Endothelial cell of umbilical vein (primary cell): Measurements from ENCODE around the gene POLR1C. TPM values are rescaled to one million over a fixed set of nuclear protein-coding genes. Genes with fewer than 3 reads are reported as not detected.

ENCODE experiments used
- BruUV-seq: library from RNA; stranded (reverse); fragments of 400-500 nt; replicated peaks from 2 replicates; lab custom pipeline; 2021; lab: Mats Ljungman, UMichigan
- CTCF ChIA-PET: fragments of 300-600, 350-600 bp; sonication (Branson Sonifier 250); formaldehyde crosslinking; loops from one replicate; lab custom pipeline; 2021; ENCODE audit warnings: antibody characterized with exemption, inconsistent platforms; lab: Charles Lee
- POLR2A ChIA-PET: fragments of 300-600, 350-600 bp; sonication (Branson Sonifier 250); formaldehyde crosslinking; loops from one replicate; lab custom pipeline; 2021; ENCODE audit warnings: antibody characterized with exemption, inconsistent platforms; lab: Charles Lee
- DNase-seq: peaks from one replicate; pipeline ENCODE4 v3.0.0-alpha.2; 2011; ENCODE audit warnings: low read depth, low spot score
- FAIRE-seq: peaks from 2 replicates; lab custom pipeline; 2011; peaks lifted over from hg19 to GRCh38; lab: Jason Lieb, UNC
- H2AFZ ChIP-seq: 2 replicates; pipeline ENCODE4 v1.6.0; 2012; ENCODE audit warnings: low read depth, low read length, control low read depth, inconsistent platforms
- H3K27ac ChIP-seq: 2 replicates; pipeline ENCODE4 v1.5.1; 2011; ENCODE audit warnings: low read depth, mild to moderate bottlenecking, control low read depth, low read length, moderate library complexity; ENCODE audit not compliant: insufficient read depth
- H3K27me3 ChIP-seq, 2 experiments: 2 replicates each; pipeline versions ENCODE4 v1.6.0 to v1.6.1; 2011; ENCODE audit warnings: low read length in 2 of 2, mixed read lengths in 1 of 2; ENCODE audit not compliant: control insufficient read depth in 2 of 2, insufficient read depth in 2 of 2
- H3K36me3 ChIP-seq, 2 experiments: 2 replicates in 1 of 2; 3 replicates in 1 of 2; pipeline ENCODE4 v1.5.1; 2011; ENCODE audit warnings: low read length in 2 of 2, mild to moderate bottlenecking in 1 of 2, moderate library complexity in 1 of 2; ENCODE audit not compliant: control insufficient read depth in 2 of 2, insufficient read depth in 2 of 2; ENCODE audit errors: extremely low read depth in 1 of 2
- H3K4me1 ChIP-seq: 3 replicates; pipeline ENCODE4 v1.5.1; 2011; ENCODE audit warnings: mild to moderate bottlenecking, low read length; ENCODE audit not compliant: control insufficient read depth, insufficient read depth; ENCODE audit errors: extremely low read depth
- H3K4me2 ChIP-seq: 2 replicates; pipeline ENCODE4 v1.6.1; 2011; ENCODE audit warnings: low read length, control low read depth, mixed read lengths; ENCODE audit not compliant: insufficient read depth
- H3K4me3 ChIP-seq, 3 experiments: fragments of 200-600 bp in 1 of 3; sonication (generic), shearing (Covaris generic) in 1 of 3; replicated peaks in 1 of 3; 2 replicates each; pipeline ENCODE4 v1.5.1; 2011 to 2016; ENCODE audit warnings: control low read depth in 3 of 3, low read length in 3 of 3, mild to moderate bottlenecking in 2 of 3, inconsistent platforms in 1 of 3, low read depth in 1 of 3, moderate library complexity in 1 of 3; ENCODE audit not compliant: insufficient read depth in 1 of 3
- H3K79me2 ChIP-seq: 2 replicates; pipeline ENCODE4 v1.6.0; 2012; ENCODE audit warnings: low read length, inconsistent platforms; ENCODE audit not compliant: control insufficient read depth, insufficient read depth
- H3K9ac ChIP-seq: replicated peaks from 2 replicates; pipeline ENCODE3; 2011; ENCODE audit warnings: low read length, control low read depth; ENCODE audit not compliant: insufficient read depth; ENCODE audit errors: extremely low read depth
- H3K9me1 ChIP-seq: replicated peaks from 3 replicates; pipeline ENCODE4 v1.6.0; 2011; ENCODE audit warnings: mild to moderate bottlenecking, low read length; ENCODE audit not compliant: control insufficient read depth, insufficient read depth; ENCODE audit errors: extremely low read depth
- H3K9me3 ChIP-seq: replicated peaks from 2 replicates; pipeline ENCODE4 v1.5.1; 2012; ENCODE audit warnings: low read length, inconsistent platforms; ENCODE audit not compliant: control insufficient read depth, insufficient read depth
- H4K20me1 ChIP-seq: replicated peaks from 2 replicates; pipeline ENCODE3; 2011; ENCODE audit warnings: mild to moderate bottlenecking, low read length; ENCODE audit not compliant: control insufficient read depth, insufficient read depth; ENCODE audit errors: extremely low read depth
- CTCF ChIP-seq, 2 donors: IDR thresholded peaks; 1 replicate in 1 of 2; 2 replicates in 1 of 2; pipeline ENCODE4 v1.5.1; 2011; ENCODE audit warnings: low read length in 2 of 2, mild to moderate bottlenecking in 2 of 2, moderate library complexity in 2 of 2, control low read depth in 1 of 2, inconsistent platforms in 1 of 2, low read depth in 1 of 2; ENCODE audit not compliant: insufficient read depth in 1 of 2; ENCODE audit errors: extremely low read depth in 1 of 2
- EZH2 ChIP-seq: IDR thresholded peaks from 2 replicates; pipeline ENCODE4 v1.6.1; 2012; ENCODE audit warnings: borderline replicate concordance, low read depth, mild to moderate bottlenecking, moderate library complexity, low read length, inconsistent platforms; ENCODE audit not compliant: severe bottlenecking
- FOS ChIP-seq: IDR thresholded peaks from 2 replicates; pipeline ENCODE4 v1.6.1; 2011; ENCODE audit warnings: mild to moderate bottlenecking, low read length, moderate library complexity, borderline replicate concordance; ENCODE audit not compliant: insufficient read depth
- GATA2 ChIP-seq: IDR thresholded peaks from 2 replicates; pipeline ENCODE4 v1.7.0; 2011; ENCODE audit warnings: low read depth, mild to moderate bottlenecking, moderate library complexity, mixed read lengths, low read length; ENCODE audit not compliant: insufficient read length, insufficient read depth
- JUN ChIP-seq: IDR thresholded peaks from 2 replicates; pipeline ENCODE4 v1.6.1; 2011; ENCODE audit warnings: borderline replicate concordance, low read depth; ENCODE audit not compliant: insufficient read length, insufficient read depth
- MAX ChIP-seq: IDR thresholded peaks from 2 replicates; pipeline ENCODE4 v1.6.1; 2011; ENCODE audit not compliant: insufficient read depth, insufficient read length
- MYC ChIP-seq: IDR thresholded peaks from one replicate; pipeline ENCODE4 v1.6.1; 2011; ENCODE audit warnings: mild to moderate bottlenecking, low read depth, low read length
- POLR2A ChIP-seq: IDR thresholded peaks from 2 replicates; pipeline ENCODE4 v1.6.1; 2012; ENCODE audit warnings: low read depth, mild to moderate bottlenecking, control low read depth, low read length
- POLR2AphosphoS5 ChIP-seq: IDR thresholded peaks from 2 replicates; pipeline ENCODE4 v1.6.1; 2012; ENCODE audit warnings: low read depth, mild to moderate bottlenecking, control low read depth, low read length, moderate library complexity; ENCODE audit not compliant: insufficient read depth
- dilution Hi-C: fragments of 300-500 bp; cut with MboI; formaldehyde crosslinking; loops from one replicate; pipeline ENCODE4 v1.15.0; 2019; ENCODE audit warnings: low sequenced_read_pairs; ENCODE audit not compliant: extremely low pct_ligation_motif_present
- intact Hi-C: fragments of 100-400 bp; cut with micrococcal nuclease; formaldehyde crosslinking; loops from one replicate; pipeline ENCODE4 v1.10.0; 2022
- polyA plus RNA-seq, 4 experiments: library from polyadenylated mRNA; depleted of rRNA in 3 of 4; stranded (reverse) in 3 of 4; unstranded in 1 of 4; fragments of >200 nt; gene quantifications; 2 replicates each; pipeline versions ENCODE4 v1.2.1 to v1.2.3, GENCODE V29; 2011 to 2012; ENCODE audit warnings: missing spikeins in 1 of 4
- total RNA-seq: library from RNA; stranded (reverse); gene quantifications from 2 replicates; pipeline ENCODE4 v1.2.3, GENCODE V29; 2021

POLR1C gene
- total and polyA plus RNA-seq, 2 donors (not counting 3 experiments of a cell fraction or from before 2014, with no cell fraction given): 39.8 to 46.0 TPM

- peaks cover 9% of the 10 kb centered on the region for H3K4me1 ChIP-seq
- no peaks in the 10 kb centered on the region for H3K9me1 ChIP-seq
- peak; percentile 74 for FAIRE-seq
- intact Hi-C loops (no loop called here), dilution Hi-C loops (no loop called here)
- TF ChIP-seq POLR2A (no peak), EZH2 (no peak), CTCF (IDR thresholded peaks at IDR 0.05; ENCODE audit: extremely low read depth in 1 of 2, insufficient read depth in 1 of 2, low read depth in 1 of 2, low read length in 2 of 2) (no peak)
- no peaks in the 10 kb centered on the region for H4K20me1 ChIP-seq
- peak overlapping the region; percentile 82 to 96 (median 91) for H3K4me3 ChIP-seq
- H3K4me2 ChIP-seq: peak overlapping the region; percentile 95
- no peaks in the 10 kb centered on the region for H3K9me3 ChIP-seq
- peak overlapping the region; percentile 86 for H3K9ac ChIP-seq
- H3K79me2 ChIP-seq: peaks cover 16% of the 10 kb centered on the region
- peak overlapping the region; percentile 68 for H2AFZ ChIP-seq
- ChIA-PET POLR2A (interaction anchor here (1.0 kb wide), 1 partner anchor 14 kb away, joined by 4 read pairs; no protein-coding TSS in a partner anchor), CTCF (interaction anchor here (0.8 to 1.6 kb wide), 5 partner anchors 10 to 231 kb away, joined by 3 to 9 read pairs (median 4); no protein-coding TSS in a partner anchor)
- H3K27ac ChIP-seq: peak overlapping the region; percentile 58
- DNase-seq: no peak
- no peaks in the 10 kb centered on the region for H3K36me3 ChIP-seq
- no TSS peak for BruUV-seq
- no peaks in the 10 kb centered on the region for H3K27me3 ChIP-seq
Observed at GRCh38 chr6:43478008-43478372, 38.9 kb upstream of the POLR1C start.

- Histone ChIP-seq H3K4me2 (no peak overlapping the region), H3K27me3 (no peaks in the 10 kb centered on the region), H3K4me1 (peaks cover 9% of the 10 kb centered on the region), H2AFZ (no peak overlapping the region), H3K9me1 (no peaks in the 10 kb centered on the region), H3K79me2 (peaks cover 16% of the 10 kb centered on the region), H3K27ac (no peak overlapping the region), H3K9me3 (no peaks in the 10 kb centered on the region), H3K9ac (no peak overlapping the region), H3K36me3 (no peaks in the 10 kb centered on the region), H3K4me3 (no peak overlapping the region), H4K20me1 (no peaks in the 10 kb centered on the region)
- CTCF ChIA-PET: interaction anchor here (1.2 to 3.0 kb wide), 2 partner anchors 15 to 26 kb away, joined by 3 to 10 read pairs; no protein-coding TSS in a partner anchor
- no peak for TF ChIP-seq MYC
- no peak for TF ChIP-seq MAX
- TF ChIP-seq POLR2A: no peak
- no peak for TF ChIP-seq POLR2AphosphoS5
- no peak for TF ChIP-seq FOS
- no peak for TF ChIP-seq EZH2
- TF ChIP-seq CTCF (IDR thresholded peaks at IDR 0.05; ENCODE audit: extremely low read depth in 1 of 2, insufficient read depth in 1 of 2, low read depth in 1 of 2, low read length in 2 of 2): no peak
- no peak for TF ChIP-seq GATA2
- TF ChIP-seq JUN: no peak
- intact Hi-C loops: no loop called here
- BruUV-seq: no TSS peak
- DNase-seq (no peak), FAIRE-seq (no peak)
- POLR2A ChIA-PET: no interaction called here
- dilution Hi-C loops: no loop called here
Observed at GRCh38 chr6:43481075-43481474, 35.8 kb upstream of the POLR1C start.
